Measurements from ENCODE around the gene DOHH.

The DOHH gene

DNA sequence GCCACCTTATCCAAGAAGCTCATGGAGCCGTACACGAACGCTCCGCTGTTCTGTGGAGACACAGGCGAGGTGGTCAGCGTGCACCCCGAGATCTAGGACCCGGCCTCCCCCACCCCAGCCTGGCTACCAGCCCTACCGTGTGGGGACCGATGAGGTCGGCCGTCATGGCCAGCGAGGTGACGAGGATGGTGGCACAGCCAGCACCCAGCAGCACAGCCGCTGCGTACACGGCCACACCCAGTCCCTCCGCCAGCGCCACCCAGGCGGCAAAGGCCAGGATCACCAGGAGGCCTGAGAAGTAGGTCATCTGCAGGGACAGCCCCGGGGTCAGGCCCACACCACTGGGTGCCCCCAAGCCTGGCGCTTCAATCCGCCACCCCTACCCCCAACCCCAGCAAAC is 45.6 kb upstream of the DOHH start:
- no peak overlapping the region for H3K27ac ChIP-seq
- peaks cover 78% of the 10 kb centered on the region for H3K36me3 ChIP-seq (replicated peaks)
- no peak for DNase-seq

DNA sequence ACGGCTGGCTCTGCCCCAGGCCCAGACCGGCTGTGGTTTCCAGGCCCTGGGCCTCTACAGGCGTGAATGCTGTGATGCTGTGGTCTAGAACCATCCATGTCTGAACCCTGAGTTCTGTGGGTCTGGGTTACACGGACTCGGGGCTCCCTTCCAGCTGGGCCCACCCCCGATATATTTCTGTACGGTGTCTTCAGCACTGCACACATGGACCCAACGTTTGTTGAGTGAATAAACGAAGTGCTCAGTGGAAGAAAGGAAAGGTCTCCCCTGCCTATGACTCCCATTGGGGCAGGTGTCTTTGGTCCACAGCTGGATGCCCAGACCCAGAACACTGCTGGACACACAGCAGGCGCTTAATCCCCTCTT is 45.2 kb upstream of the DOHH start:
- H3K36me3 ChIP-seq (replicated peaks) = peaks cover 73% of the 10 kb centered on the region
- TF ChIP-seq, protein P1, sequence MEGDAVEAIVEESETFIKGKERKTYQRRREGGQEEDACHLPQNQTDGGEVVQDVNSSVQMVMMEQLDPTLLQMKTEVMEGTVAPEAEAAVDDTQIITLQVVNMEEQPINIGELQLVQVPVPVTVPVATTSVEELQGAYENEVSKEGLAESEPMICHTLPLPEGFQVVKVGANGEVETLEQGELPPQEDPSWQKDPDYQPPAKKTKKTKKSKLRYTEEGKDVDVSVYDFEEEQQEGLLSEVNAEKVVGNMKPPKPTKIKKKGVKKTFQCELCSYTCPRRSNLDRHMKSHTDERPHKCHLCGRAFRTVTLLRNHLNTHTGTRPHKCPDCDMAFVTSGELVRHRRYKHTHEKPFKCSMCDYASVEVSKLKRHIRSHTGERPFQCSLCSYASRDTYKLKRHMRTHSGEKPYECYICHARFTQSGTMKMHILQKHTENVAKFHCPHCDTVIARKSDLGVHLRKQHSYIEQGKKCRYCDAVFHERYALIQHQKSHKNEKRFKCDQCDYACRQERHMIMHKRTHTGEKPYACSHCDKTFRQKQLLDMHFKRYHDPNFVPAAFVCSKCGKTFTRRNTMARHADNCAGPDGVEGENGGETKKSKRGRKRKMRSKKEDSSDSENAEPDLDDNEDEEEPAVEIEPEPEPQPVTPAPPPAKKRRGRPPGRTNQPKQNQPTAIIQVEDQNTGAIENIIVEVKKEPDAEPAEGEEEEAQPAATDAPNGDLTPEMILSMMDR (IDR thresholded peaks at IDR 0.05; ENCODE audit: low read depth, low read length, missing control alignments) = no peak
- no peak overlapping the region for H3K27ac ChIP-seq
- in situ Hi-C loops (cut with HindIII; ENCODE audit: low pct_ligation_motif_present, low sequenced_read_pairs) = no loop called here
- H3K27me3 ChIP-seq (replicated peaks) = no peaks in the 10 kb centered on the region
- no peak for DNase-seq
- no peak overlapping the region for H3K4me3 ChIP-seq (ENCODE audit: low read depth, low read length)

More for the DNA sequence above, 45.6 kb upstream of the DOHH start:
- Histone ChIP-seq H3K4me3 (ENCODE audit: low read depth, low read length) (no peak overlapping the region), H3K27me3 (replicated peaks) (no peaks in the 10 kb centered on the region)
- in situ Hi-C loops (cut with HindIII; ENCODE audit: low pct_ligation_motif_present, low sequenced_read_pairs) = no loop called here
- TF ChIP-seq, protein P1 (IDR thresholded peaks at IDR 0.05; ENCODE audit: low read depth, low read length, missing control alignments) = no peak

DNA sequence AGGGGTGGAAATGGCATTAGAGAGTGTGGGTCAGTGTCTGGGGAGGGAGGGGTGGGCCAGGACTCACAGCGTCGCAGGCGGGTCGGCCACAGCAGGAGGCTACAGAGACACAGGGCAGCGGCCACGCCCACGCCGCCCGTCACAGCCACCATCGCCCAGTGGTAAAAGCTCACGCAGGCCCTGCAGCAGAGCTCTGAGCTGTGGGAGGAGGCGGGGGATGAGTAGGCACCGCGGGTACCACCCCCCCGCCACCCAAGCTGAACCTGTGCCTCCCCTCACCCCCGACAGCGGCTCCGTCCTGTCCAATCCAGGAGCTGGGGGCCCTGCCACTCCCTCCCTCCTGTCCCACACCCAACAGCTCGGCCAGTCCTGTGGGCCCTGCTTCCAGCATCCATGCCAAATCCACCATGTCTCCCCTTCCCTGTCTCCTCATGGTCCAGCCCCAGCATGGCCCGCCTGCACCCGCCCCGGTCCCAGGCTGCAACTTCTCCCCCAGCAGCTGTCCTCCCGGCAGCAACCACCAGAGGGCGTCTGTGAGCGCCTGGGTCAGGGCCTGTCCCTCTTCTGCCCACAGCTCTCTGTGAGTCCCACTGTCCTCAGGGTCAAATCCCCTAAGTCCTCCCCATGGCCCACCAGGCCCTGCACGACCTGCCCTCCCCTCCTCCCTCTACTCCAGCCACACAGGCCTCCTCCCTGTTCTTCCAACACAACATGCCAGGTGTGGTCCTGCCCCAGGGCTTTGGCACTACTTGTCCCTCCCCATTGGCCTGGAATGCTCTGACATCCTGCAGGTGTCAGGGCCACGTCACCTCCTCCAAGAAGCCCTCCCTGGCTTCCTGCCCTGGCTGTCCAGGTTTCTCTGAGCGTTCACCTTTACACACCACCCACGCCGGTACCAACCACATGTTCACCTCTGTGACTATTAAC is 44.5 kb upstream of the DOHH start:
- no peak for DNase-seq
- in situ Hi-C loops (cut with HindIII; ENCODE audit: low pct_ligation_motif_present, low sequenced_read_pairs) = no loop called here
- Histone ChIP-seq H3K36me3 (replicated peaks) (peaks cover 68% of the 10 kb centered on the region), H3K4me3 (ENCODE audit: low read depth, low read length) (no peak overlapping the region), H3K27ac (no peak overlapping the region), H3K27me3 (replicated peaks) (no peaks in the 10 kb centered on the region)
- TF ChIP-seq, protein P1 (IDR thresholded peaks at IDR 0.05; ENCODE audit: low read depth, low read length, missing control alignments) = peak; percentile 99

DNA sequence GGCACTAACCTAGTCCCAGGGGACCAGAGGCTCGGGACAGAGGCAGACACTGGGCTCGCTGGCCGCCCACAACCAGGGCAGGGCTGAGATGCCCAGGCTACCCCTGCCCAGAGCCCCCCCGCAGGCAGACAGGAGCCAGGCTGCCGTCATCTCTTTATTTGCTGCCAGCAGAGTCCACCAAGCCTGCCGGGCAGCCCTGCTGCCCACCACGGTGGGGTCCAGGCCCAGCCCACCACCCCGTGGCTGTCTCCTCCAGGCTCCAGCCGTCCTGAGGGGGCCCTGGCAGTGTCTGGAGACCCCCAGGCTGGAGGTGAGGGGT is 43.5 kb upstream of the DOHH start:
- H3K4me3 ChIP-seq (ENCODE audit: low read depth, low read length) = no peak overlapping the region
- in situ Hi-C loops (cut with HindIII; ENCODE audit: low pct_ligation_motif_present, low sequenced_read_pairs) = no loop called here
- H3K36me3 ChIP-seq (replicated peaks) = peaks cover 63% of the 10 kb centered on the region
- TF ChIP-seq, protein P1 (IDR thresholded peaks at IDR 0.05; ENCODE audit: low read depth, low read length, missing control alignments) = no peak
- DNase-seq = no peak
- H3K27ac ChIP-seq = no peak overlapping the region
- H3K27me3 ChIP-seq (replicated peaks) = no peaks in the 10 kb centered on the region

DNA sequence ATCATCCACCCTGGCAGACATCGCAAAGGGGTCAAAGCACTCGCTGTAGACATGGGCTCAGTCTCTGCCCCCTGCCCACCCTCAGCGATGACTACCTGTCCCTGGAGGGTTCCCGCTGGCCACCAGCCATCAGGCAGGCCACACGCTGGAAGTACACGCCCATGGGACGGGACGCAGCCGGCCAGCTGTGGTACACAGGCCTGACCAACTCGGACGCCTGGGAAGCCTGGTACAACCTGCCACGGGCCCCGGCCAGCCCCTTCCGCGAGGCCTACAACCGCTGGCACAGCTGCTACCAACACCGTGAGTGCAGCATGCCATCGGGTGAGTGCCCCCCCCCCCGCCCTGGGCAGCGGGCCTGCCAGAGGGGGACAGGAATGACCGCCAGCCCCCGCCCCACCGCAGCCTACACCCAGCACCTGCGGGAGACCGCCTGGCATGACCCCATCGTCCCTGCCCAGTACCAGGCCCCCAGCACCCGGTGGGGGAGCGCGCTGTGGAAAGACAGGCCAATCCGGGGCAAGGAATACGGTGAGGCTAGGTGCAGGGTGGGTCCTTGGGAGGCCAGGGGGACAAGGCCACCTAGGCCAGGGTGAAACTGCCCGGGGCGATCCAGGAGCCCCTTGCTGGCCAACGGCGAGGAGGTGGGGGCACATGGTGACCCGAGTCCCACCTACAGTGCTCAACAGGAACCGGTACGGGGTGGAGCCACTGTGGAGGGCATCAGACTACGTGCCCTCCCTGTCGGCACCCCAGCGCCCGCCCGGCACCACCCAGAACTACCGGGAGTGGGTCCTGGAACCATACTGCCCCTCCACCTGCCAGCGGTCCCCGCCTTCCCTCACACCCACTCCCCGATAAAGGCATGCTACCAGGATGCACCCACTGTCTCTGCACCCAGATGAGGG is 42.9 kb upstream of the DOHH start:
- in situ Hi-C loops (cut with HindIII; ENCODE audit: low pct_ligation_motif_present, low sequenced_read_pairs) = no loop called here
- Histone ChIP-seq H3K27ac (no peak overlapping the region), H3K4me3 (ENCODE audit: low read depth, low read length) (no peak overlapping the region), H3K36me3 (replicated peaks) (peaks cover 59% of the 10 kb centered on the region), H3K27me3 (replicated peaks) (no peaks in the 10 kb centered on the region)
- DNase-seq = no peak
- TF ChIP-seq, protein P1 (IDR thresholded peaks at IDR 0.05; ENCODE audit: low read depth, low read length, missing control alignments) = no peak
